HFFc6 (cell line): ENCODE measurements around the gene CYP8B1. TPM values are rescaled to one million over a fixed set of nuclear protein-coding genes. Genes with fewer than 3 reads are reported as not detected.

Experiments
- DNase-seq: peaks from one replicate; pipeline ENCODE4 v3.0.0-alpha.2; 2018
- H3K27ac Mint-ChIP-seq: 2 replicates; pipeline ENCODE4 v1.8.0; 2020; ENCODE audit warnings: mild to moderate bottlenecking, mixed read lengths
- H3K27me3 Mint-ChIP-seq: 2 replicates; pipeline ENCODE4 v1.8.0; 2021; ENCODE audit warnings: mild to moderate bottlenecking, moderate library complexity, mixed read lengths; ENCODE audit not compliant: insufficient read depth
- H3K36me3 Mint-ChIP-seq: 2 replicates; pipeline ENCODE4 v1.8.0; 2021; ENCODE audit warnings: low read depth, mixed read lengths
- H3K4me1 Mint-ChIP-seq: 2 replicates; pipeline ENCODE4 v1.8.0; 2020; ENCODE audit warnings: low read depth, mixed read lengths
- H3K4me3 Mint-ChIP-seq: 2 replicates; pipeline ENCODE4 v1.8.0; 2020; ENCODE audit warnings: mild to moderate bottlenecking, moderate library complexity, mixed read lengths
- H3K9me3 Mint-ChIP-seq: 2 replicates; pipeline ENCODE4 v1.8.0; 2020; ENCODE audit warnings: mild to moderate bottlenecking, mixed read lengths
- total RNA-seq, 6 experiments: library from RNA; stranded (reverse); fragmentation: NEBNext Ultra II Directional; extraction: Animal tissue kit (Norgen Biotek cat#: 25700); gene quantifications; 2 replicates in 1 of 6; 3 replicates in 5 of 6; pipeline ENCODE4 v1.2.3, GENCODE V29; 2021
- TF ChIP-seq, protein P1 (sequence below): fragments of 200-600 bp; sonication (generic); IDR thresholded peaks from 2 replicates; pipeline ENCODE4 v1.5.0; 2021; ENCODE audit warnings: antibody characterized with exemption, mild to moderate bottlenecking

The CYP8B1 gene
- total RNA-seq, 6 experiments from 2014 or later = not detected

DNA sequence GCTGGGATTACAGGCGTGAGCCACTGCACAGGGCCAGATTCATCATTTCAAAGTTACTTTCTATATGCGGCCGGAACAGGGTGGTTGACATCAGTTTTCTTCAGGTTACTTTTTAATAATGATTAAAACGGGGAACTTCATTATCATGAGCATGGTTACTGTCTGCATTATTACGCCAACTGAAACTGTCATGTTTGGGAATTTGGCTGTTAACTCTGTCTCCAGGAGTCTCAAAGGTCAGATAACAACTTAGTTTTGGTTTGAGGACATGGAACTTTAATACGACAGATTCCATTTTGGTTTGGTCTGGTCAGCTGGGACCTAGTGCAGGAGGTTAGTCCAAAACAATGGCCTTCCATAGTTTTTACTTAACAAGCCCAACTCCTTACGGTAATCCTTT is 8.5 kb downstream of the CYP8B1 start:
- H3K27me3 Mint-ChIP-seq = peaks cover 19% of the 10 kb centered on the region
- no peaks in the 10 kb centered on the region for H3K4me1 Mint-ChIP-seq
- DNase-seq = no peak
- no peak overlapping the region for H3K27ac Mint-ChIP-seq
- TF ChIP-seq, protein P1, sequence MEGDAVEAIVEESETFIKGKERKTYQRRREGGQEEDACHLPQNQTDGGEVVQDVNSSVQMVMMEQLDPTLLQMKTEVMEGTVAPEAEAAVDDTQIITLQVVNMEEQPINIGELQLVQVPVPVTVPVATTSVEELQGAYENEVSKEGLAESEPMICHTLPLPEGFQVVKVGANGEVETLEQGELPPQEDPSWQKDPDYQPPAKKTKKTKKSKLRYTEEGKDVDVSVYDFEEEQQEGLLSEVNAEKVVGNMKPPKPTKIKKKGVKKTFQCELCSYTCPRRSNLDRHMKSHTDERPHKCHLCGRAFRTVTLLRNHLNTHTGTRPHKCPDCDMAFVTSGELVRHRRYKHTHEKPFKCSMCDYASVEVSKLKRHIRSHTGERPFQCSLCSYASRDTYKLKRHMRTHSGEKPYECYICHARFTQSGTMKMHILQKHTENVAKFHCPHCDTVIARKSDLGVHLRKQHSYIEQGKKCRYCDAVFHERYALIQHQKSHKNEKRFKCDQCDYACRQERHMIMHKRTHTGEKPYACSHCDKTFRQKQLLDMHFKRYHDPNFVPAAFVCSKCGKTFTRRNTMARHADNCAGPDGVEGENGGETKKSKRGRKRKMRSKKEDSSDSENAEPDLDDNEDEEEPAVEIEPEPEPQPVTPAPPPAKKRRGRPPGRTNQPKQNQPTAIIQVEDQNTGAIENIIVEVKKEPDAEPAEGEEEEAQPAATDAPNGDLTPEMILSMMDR = no peak
- H3K4me3 Mint-ChIP-seq = no peak overlapping the region
- H3K9me3 Mint-ChIP-seq = no peaks in the 10 kb centered on the region; the same call in 1 of the 2 replicates
- no peaks in the 10 kb centered on the region for H3K36me3 Mint-ChIP-seq

- TF ChIP-seq, protein P1 = no peak
- no peaks in the 10 kb centered on the region; the same call in 1 of the 2 replicates for H3K9me3 Mint-ChIP-seq
- no peak overlapping the region for H3K4me3 Mint-ChIP-seq
- H3K36me3 Mint-ChIP-seq = no peaks in the 10 kb centered on the region
- no peak overlapping the region for H3K27ac Mint-ChIP-seq
- no peaks in the 10 kb centered on the region for H3K4me1 Mint-ChIP-seq
- no peak for DNase-seq
- H3K27me3 Mint-ChIP-seq = peaks cover 27% of the 10 kb centered on the region
Measured at GRCh38 chr3:42865256-42865655, 10.4 kb downstream of the CYP8B1 start.

- Mint-ChIP-seq H3K9me3 (no peaks in the 10 kb centered on the region; the same call in 1 of the 2 replicates), H3K27me3 (peaks cover 30% of the 10 kb centered on the region), H3K27ac (no peak overlapping the region), H3K4me3 (no peak overlapping the region), H3K4me1 (no peaks in the 10 kb centered on the region), H3K36me3 (no peaks in the 10 kb centered on the region)
- TF ChIP-seq, protein P1 = no peak
- DNase-seq = no peak
Measured at GRCh38 chr3:42864321-42864950, 11.2 kb downstream of the CYP8B1 start.

GRCh38 chr3:42856544-42856943 is 19.1 kb downstream of the CYP8B1 start:
- H3K36me3 Mint-ChIP-seq = no peaks in the 10 kb centered on the region
- H3K4me1 Mint-ChIP-seq = no peaks in the 10 kb centered on the region
- TF ChIP-seq, protein P1 = no peak
- H3K27ac Mint-ChIP-seq = no peak overlapping the region
- no peaks in the 10 kb centered on the region; the same call in 1 of the 2 replicates for H3K9me3 Mint-ChIP-seq
- H3K4me3 Mint-ChIP-seq = no peak overlapping the region
- no peak for DNase-seq
- peaks cover 37% of the 10 kb centered on the region for H3K27me3 Mint-ChIP-seq

DNA sequence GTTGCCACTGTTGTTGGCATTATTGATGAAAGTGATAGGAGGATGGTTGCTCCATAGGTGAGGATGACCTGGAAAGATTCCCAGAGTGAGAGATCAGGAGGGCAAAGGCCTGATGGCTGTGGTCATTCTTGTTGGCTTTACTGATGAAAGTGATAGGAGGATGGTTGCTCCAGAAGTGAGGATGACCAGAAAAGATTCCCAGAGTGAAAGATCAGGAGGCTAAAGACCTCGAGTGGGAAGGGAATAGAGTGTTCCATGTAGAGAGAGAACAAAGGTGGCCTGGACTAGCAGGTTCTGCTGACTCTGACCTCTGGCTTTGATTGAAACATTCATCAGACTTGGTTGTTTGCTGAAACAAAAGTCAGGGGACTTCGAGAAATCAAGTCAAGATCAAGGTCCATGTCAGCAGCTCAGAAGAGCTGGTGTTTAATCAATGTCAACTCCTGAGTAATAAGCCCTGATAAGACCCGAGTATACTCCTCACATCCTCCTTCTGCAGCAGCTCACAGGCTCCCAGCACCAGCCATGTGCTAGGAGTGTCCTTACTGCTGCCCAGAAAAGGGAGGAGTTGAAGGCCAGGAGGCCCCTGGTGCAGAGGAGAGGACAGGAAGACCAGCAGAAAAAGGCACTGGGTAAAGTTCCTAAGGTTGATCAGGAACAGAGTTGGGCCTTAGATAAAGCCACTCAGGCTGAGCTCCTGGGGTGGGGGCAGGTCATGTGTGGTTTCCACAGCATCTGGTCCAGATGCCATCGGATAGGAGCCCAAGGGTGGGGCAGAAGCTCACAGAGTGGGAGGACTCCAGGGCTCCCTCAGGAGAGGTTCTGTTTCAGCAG is 19.9 kb downstream of the CYP8B1 start:
- Mint-ChIP-seq H3K27me3 (peaks cover 31% of the 10 kb centered on the region), H3K4me1 (no peaks in the 10 kb centered on the region), H3K4me3 (no peak overlapping the region), H3K36me3 (no peaks in the 10 kb centered on the region), H3K27ac (no peak overlapping the region), H3K9me3 (no peaks in the 10 kb centered on the region)
- TF ChIP-seq, protein P1 = no peak
- no peak for DNase-seq
